Measurements from ENCODE around the gene GPATCH8.
"Not testable (repeated sequence)": the region's sequence is repeated elsewhere in the genome, so short reads cannot be mapped to it uniquely, and the experiment has no call there.

Gene GPATCH8

GRCh38 chr17:44396946-44397345 lies 106.3 kb downstream of the GPATCH8 start:
- no peak for DNase-seq (ENCODE audit: low read depth)

- no peak for DNase-seq (ENCODE audit: low read depth)
Measured at GRCh38 chr17:44394833-44395232, 108.4 kb downstream of the GPATCH8 start.

- not testable (repeated sequence) for DNase-seq (ENCODE audit: low read depth)
Measured at GRCh38 chr17:44394112-44394511, 109.1 kb downstream of the GPATCH8 start.

GRCh38 chr17:44390250-44390870 lies 112.8 kb downstream of the GPATCH8 start:
- no peak for DNase-seq (ENCODE audit: low read depth)

GRCh38 chr17:44389723-44390202 lies 113.4 kb downstream of the GPATCH8 start:
- DNase-seq (ENCODE audit: low read depth) = no peak

- no peak for DNase-seq (ENCODE audit: low read depth)
Measured at GRCh38 chr17:44389281-44389680, 113.9 kb downstream of the GPATCH8 start, which contains the start of gene ITGA2B. ITGA2B (minus strand) TSS chr17:44389649; CDS start chr17:44389473, 176 bp downstream.

- DNase-seq (ENCODE audit: low read depth) = no peak
Measured at GRCh38 chr17:44387804-44388203, 115.4 kb downstream of the GPATCH8 start.

- no peak for DNase-seq (ENCODE audit: low read depth)
Measured at GRCh38 chr17:44386182-44386525, 117.1 kb downstream of the GPATCH8 start.

GRCh38 chr17:44385287-44386181 lies 117.7 kb downstream of the GPATCH8 start:
- peak; percentile 69 for DNase-seq (ENCODE audit: low read depth)

GRCh38 chr17:44384823-44385286 lies 118.4 kb downstream of the GPATCH8 start:
- no peak for DNase-seq (ENCODE audit: low read depth)

GRCh38 chr17:44384281-44384822 lies 118.9 kb downstream of the GPATCH8 start:
- no peak for DNase-seq (ENCODE audit: low read depth)

- DNase-seq (ENCODE audit: low read depth) = no peak
Measured at GRCh38 chr17:44383861-44384260, 119.3 kb downstream of the GPATCH8 start.

GRCh38 chr17:44383363-44383762 lies 119.8 kb downstream of the GPATCH8 start:
- no peak for DNase-seq (ENCODE audit: low read depth)

- DNase-seq (ENCODE audit: low read depth) = no peak
Measured at GRCh38 chr17:44382917-44383316, 120.3 kb downstream of the GPATCH8 start.

GRCh38 chr17:44381810-44382305 lies 121.3 kb downstream of the GPATCH8 start:
- no peak for DNase-seq (ENCODE audit: low read depth)

GRCh38 chr17:44380767-44381166 lies 122.4 kb downstream of the GPATCH8 start:
- no peak for DNase-seq (ENCODE audit: low read depth)

- no peak for DNase-seq (ENCODE audit: low read depth)
Measured at GRCh38 chr17:44379887-44380286, 123.3 kb downstream of the GPATCH8 start.

- DNase-seq (ENCODE audit: low read depth) = no peak
Measured at GRCh38 chr17:44378171-44378705, 125.0 kb downstream of the GPATCH8 start.

- no peak for DNase-seq (ENCODE audit: low read depth)
Measured at GRCh38 chr17:44376779-44377178, 126.4 kb downstream of the GPATCH8 start.

- DNase-seq (ENCODE audit: low read depth) = no peak
Measured at GRCh38 chr17:44376124-44376523, 127.1 kb downstream of the GPATCH8 start.

GRCh38 chr17:44375196-44376017 lies 127.8 kb downstream of the GPATCH8 start:
- DNase-seq (ENCODE audit: low read depth) = no peak

Measured in stimulated activated CD8-positive, alpha-beta memory T cell treated with anti-CD3 and anti-CD28 coated beads, Interleukin-12 subunit alpha, Interleukin-12 subunit beta, amount 100 ng/mL, for 4 hours (primary cell).